ENCODE measurements around the gene LEO1.

LEO1 gene

GRCh38 chr15:51926809-51927208, 44.8 kb downstream of the LEO1 start:
- peaks cover 90% of the 10 kb centered on the region for H3K36me3 ChIP-seq
- H3K4me3 ChIP-seq (ENCODE audit: low read depth in 1 of 2, low read length in 1 of 2), result no peak overlapping the region

GRCh38 chr15:51924156-51925068, 47.2 kb downstream of the LEO1 start:
- TF ChIP-seq CTCF (IDR thresholded peaks at IDR 0.05), result no peak
- no peaks in the 10 kb centered on the region for H3K4me1 ChIP-seq (ENCODE audit: control insufficient read depth in 1 of 2, insufficient read depth in 1 of 2, low read depth in 1 of 2, low read length in 1 of 2)

More at GRCh38 chr15:51926809-51927208, 44.8 kb downstream of the LEO1 start:
- no peak overlapping the region for H3K27ac ChIP-seq
- no peaks in the 10 kb centered on the region for H3K4me1 ChIP-seq (ENCODE audit: control insufficient read depth in 1 of 2, insufficient read depth in 1 of 2, low read depth in 1 of 2, low read length in 1 of 2)
- H3K27me3 ChIP-seq, result no peaks in the 10 kb centered on the region
- no peaks in the 10 kb centered on the region for H3K9me3 ChIP-seq
- no peak for TF ChIP-seq CTCF (IDR thresholded peaks at IDR 0.05)

DNA sequence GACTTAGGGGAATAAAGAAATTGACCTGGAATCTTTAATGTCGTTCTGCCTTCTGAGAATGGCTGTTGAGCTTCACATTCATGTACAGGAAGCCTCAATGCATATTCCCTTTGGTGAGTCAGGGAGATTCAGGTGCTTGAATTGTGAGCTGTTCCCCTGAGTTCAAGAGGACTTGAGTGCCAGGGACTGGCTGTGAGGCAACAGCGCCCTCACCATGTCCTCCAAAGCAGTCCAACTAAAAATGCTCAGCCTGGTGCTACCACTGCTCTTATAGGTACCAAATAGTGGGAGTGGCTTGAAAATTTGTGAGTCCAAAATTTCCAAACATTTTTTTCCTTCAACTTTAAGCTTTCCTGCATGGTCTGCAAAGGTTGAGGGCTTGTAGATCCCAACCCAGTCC, 54.1 kb downstream of the LEO1 start:
- Histone ChIP-seq H3K4me1 (ENCODE audit: control insufficient read depth in 1 of 2, insufficient read depth in 1 of 2, low read depth in 1 of 2, low read length in 1 of 2) (no peaks in the 10 kb centered on the region), H3K27me3 (no peaks in the 10 kb centered on the region), H3K36me3 (peaks cover 95% of the 10 kb centered on the region), H3K27ac (no peak overlapping the region), H3K4me3 (ENCODE audit: low read depth in 1 of 2, low read length in 1 of 2) (no peak overlapping the region), H3K9me3 (no peaks in the 10 kb centered on the region)
- TF ChIP-seq CTCF (IDR thresholded peaks at IDR 0.05), result no peak

More at GRCh38 chr15:51924156-51925068, 47.2 kb downstream of the LEO1 start:
- Histone ChIP-seq H3K27me3 (no peaks in the 10 kb centered on the region), H3K36me3 (peaks cover 94% of the 10 kb centered on the region), H3K27ac (no peak overlapping the region), H3K4me3 (ENCODE audit: low read depth in 1 of 2, low read length in 1 of 2) (no peak overlapping the region), H3K9me3 (no peaks in the 10 kb centered on the region)

DNA sequence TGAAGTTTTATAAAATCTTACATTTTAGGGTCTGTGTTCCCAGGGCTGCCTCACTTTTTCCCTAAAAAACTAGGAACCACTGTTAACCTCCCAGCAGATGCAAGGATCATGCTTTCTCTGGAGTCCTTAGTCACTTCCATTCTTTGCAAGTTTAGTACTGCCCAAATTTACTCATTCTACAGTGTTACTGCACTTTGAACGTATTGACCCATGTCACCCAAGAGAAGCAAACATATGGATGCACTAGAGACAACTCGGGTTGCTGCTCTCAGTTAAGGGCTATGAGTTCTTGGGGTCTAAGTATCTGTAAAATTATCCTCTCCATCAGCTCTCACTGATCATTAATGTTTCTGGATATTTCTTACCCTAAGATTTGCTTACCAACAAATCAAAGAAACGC, 59.0 kb downstream of the LEO1 start:
- no peak overlapping the region for H3K27ac ChIP-seq
- TF ChIP-seq CTCF (IDR thresholded peaks at IDR 0.05), result no peak
- peaks cover 92% of the 10 kb centered on the region for H3K36me3 ChIP-seq
- H3K9me3 ChIP-seq, result no peaks in the 10 kb centered on the region
- H3K27me3 ChIP-seq, result no peaks in the 10 kb centered on the region
- H3K4me3 ChIP-seq (ENCODE audit: low read depth in 1 of 2, low read length in 1 of 2), result no peak overlapping the region
- peaks cover 0 to 4% of the 10 kb centered on the region in 2 experiments for H3K4me1 ChIP-seq (ENCODE audit: control insufficient read depth in 1 of 2, insufficient read depth in 1 of 2, low read depth in 1 of 2, low read length in 1 of 2)

DNA sequence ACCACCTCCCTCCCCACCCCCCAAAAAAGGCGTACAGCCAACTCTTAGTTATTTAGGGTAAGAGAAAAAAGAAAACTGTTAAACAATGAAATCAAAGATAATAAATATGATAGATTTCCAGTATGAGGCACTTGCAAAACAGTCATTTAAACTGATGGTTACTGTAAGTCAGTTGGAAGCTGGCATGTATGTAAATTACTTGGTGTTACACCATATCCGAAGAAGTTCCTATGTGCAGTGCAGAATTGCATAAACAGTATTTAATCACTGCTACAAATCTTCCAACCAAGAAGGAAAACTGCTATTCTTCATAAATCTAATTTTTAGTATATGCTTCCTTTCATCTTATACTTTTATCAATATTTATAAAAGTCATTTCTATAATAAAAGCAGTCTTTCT, 62.0 kb downstream of the LEO1 start:
- no peak for TF ChIP-seq CTCF (IDR thresholded peaks at IDR 0.05)
- no peak overlapping the region for H3K27ac ChIP-seq
- H3K4me1 ChIP-seq (ENCODE audit: control insufficient read depth in 1 of 2, insufficient read depth in 1 of 2, low read depth in 1 of 2, low read length in 1 of 2), result peaks cover 0 to 4% of the 10 kb centered on the region in 2 experiments
- no peaks in the 10 kb centered on the region for H3K27me3 ChIP-seq
- peaks cover 87% of the 10 kb centered on the region for H3K36me3 ChIP-seq
- H3K9me3 ChIP-seq, result no peaks in the 10 kb centered on the region
- H3K4me3 ChIP-seq (ENCODE audit: low read depth in 1 of 2, low read length in 1 of 2), result no peak overlapping the region
